Measurements from ENCODE around the gene LIN52. TPM values are rescaled to one million over a fixed set of nuclear protein-coding genes. Genes with fewer than 3 reads are reported as not detected.

Gene LIN52
- polyA plus RNA-seq, 1 donor from 2014 or later = 57.9 TPM

- TF ChIP-seq RAD21 (conservative IDR thresholded peaks at IDR 0.05) = no peak
- TF ChIP-seq EP300 (conservative IDR thresholded peaks at IDR 0.05; ENCODE audit: poor library complexity, severe bottlenecking) = no peak
- no peak for TF ChIP-seq EZH2 (IDR thresholded peaks at IDR 0.05; ENCODE audit: borderline replicate concordance, insufficient read depth, low read length, poor library complexity, severe bottlenecking)
- no peak for TF ChIP-seq CTCF (IDR thresholded peaks at IDR 0.05; ENCODE audit: poor library complexity, severe bottlenecking)
- TF ChIP-seq MXI1 (conservative IDR thresholded peaks at IDR 0.05; ENCODE audit: poor library complexity, severe bottlenecking) = no peak
- TF ChIP-seq REST (IDR thresholded peaks at IDR 0.05; ENCODE audit: borderline replicate concordance) = no peak
- TF ChIP-seq TAF1 (IDR thresholded peaks at IDR 0.05; ENCODE audit: low read depth) = no peak
- TF ChIP-seq SMC3 (conservative IDR thresholded peaks at IDR 0.05; ENCODE audit: poor library complexity) = no peak
- TF ChIP-seq POLR2AphosphoS5 (IDR thresholded peaks at IDR 0.05) = no peak
- Histone ChIP-seq H4K20me1 (ENCODE audit: insufficient read depth) (no peaks in the 10 kb centered on the region), H3K4me3 (ENCODE audit: low read length) (no peak overlapping the region), H3K9ac (ENCODE audit: low read length) (no peak overlapping the region), H3K9me2 (ENCODE audit: insufficient read depth, low read length) (no peaks in the 10 kb centered on the region), H3K9me3 (ENCODE audit: low read length) (no peaks in the 10 kb centered on the region), H3K27ac (ENCODE audit: low read length) (no peak overlapping the region), H3F3A (ENCODE audit: insufficient read depth, low read length, poor library complexity, severe bottlenecking) (no peaks in the 10 kb centered on the region), H3K36me3 (ENCODE audit: insufficient read depth, low read length) (no peaks in the 10 kb centered on the region), H3K27me3 (ENCODE audit: insufficient read depth, low read depth, low read length) (peaks cover 64% of the 10 kb centered on the region), H2AFZ (ENCODE audit: low read depth, low read length) (no peak overlapping the region), H3K79me2 (replicated peaks; ENCODE audit: insufficient read depth, low read length) (no peaks in the 10 kb centered on the region), H3K4me2 (ENCODE audit: low read length) (no peak overlapping the region)
Measured at GRCh38 chr14:74243051-74243450, 158.3 kb downstream of the LIN52 start.

- Histone ChIP-seq H3K4me2 (ENCODE audit: low read length) (no peak overlapping the region), H3K79me2 (replicated peaks; ENCODE audit: insufficient read depth, low read length) (no peaks in the 10 kb centered on the region)
Measured at GRCh38 chr14:74244115-74244514, 159.4 kb downstream of the LIN52 start.

More at GRCh38 chr14:74244115-74244514, 159.4 kb downstream of the LIN52 start:
- Histone ChIP-seq H3K27me3 (ENCODE audit: insufficient read depth, low read depth, low read length) (peaks cover 53% of the 10 kb centered on the region), H4K20me1 (ENCODE audit: insufficient read depth) (no peaks in the 10 kb centered on the region), H3K4me3 (ENCODE audit: low read length) (no peak overlapping the region), H3K36me3 (ENCODE audit: insufficient read depth, low read length) (no peaks in the 10 kb centered on the region), H3K9ac (ENCODE audit: low read length) (no peak overlapping the region), H3F3A (ENCODE audit: insufficient read depth, low read length, poor library complexity, severe bottlenecking) (no peaks in the 10 kb centered on the region), H3K9me2 (ENCODE audit: insufficient read depth, low read length) (no peaks in the 10 kb centered on the region), H3K9me3 (ENCODE audit: low read length) (no peaks in the 10 kb centered on the region), H3K27ac (ENCODE audit: low read length) (no peak overlapping the region), H2AFZ (ENCODE audit: low read depth, low read length) (no peak overlapping the region)
- TF ChIP-seq EZH2 (IDR thresholded peaks at IDR 0.05; ENCODE audit: borderline replicate concordance, insufficient read depth, low read length, poor library complexity, severe bottlenecking) (no peak), MXI1 (conservative IDR thresholded peaks at IDR 0.05; ENCODE audit: poor library complexity, severe bottlenecking) (no peak), TAF1 (IDR thresholded peaks at IDR 0.05; ENCODE audit: low read depth) (no peak), POLR2AphosphoS5 (IDR thresholded peaks at IDR 0.05) (no peak), EP300 (conservative IDR thresholded peaks at IDR 0.05; ENCODE audit: poor library complexity, severe bottlenecking) (no peak), SMC3 (conservative IDR thresholded peaks at IDR 0.05; ENCODE audit: poor library complexity) (no peak), RAD21 (conservative IDR thresholded peaks at IDR 0.05) (no peak), CTCF (IDR thresholded peaks at IDR 0.05; ENCODE audit: poor library complexity, severe bottlenecking) (no peak), REST (IDR thresholded peaks at IDR 0.05; ENCODE audit: borderline replicate concordance) (no peak)
